GM18502 (cell line): Measurements from ENCODE around the gene STK11IP.
A peak's percentile ranks its signal among the peaks of the same experiment; 100 is the strongest.

Experiments used
- ATAC-seq: cut with Tn5 transposase; IDR thresholded peaks from one replicate; pipeline ENCODE4 v1.9.1; 2021; ENCODE audit warnings: mild to moderate bottlenecking; ENCODE audit not compliant: unreplicated experiment, poor library complexity

Gene STK11IP

DNA sequence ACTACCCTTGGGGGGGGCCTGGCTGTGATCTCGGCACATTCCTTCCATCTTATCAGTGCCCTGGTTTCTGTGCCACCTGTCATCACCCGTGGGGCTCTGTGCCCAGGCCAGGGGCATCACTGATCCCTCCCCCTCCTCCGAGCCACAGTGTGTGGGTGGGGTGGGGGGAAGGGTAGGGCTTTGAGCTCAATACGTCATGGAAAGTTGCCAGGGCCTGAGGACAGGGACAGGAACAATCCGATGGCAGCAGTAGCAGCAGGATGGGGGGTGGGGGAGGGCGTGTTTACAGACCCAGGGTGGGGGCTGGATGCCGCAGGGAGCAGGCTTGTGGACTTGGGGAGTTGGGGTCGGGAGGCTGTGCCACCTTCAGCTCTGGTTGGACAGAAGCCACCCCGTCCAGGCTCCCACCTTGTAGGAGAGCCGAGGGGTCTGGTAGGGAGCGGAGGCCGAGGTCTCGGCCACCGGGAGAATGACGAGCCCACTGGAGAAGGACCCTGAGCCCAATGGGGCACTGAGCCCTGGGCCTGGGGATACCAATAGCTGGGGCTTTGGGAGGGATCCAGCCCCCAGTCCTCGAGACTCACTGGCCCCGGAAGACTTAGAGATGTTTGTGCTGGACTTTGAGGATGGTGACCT lies 33.2 kb downstream of the STK11IP start:
- no peak for ATAC-seq

DNA sequence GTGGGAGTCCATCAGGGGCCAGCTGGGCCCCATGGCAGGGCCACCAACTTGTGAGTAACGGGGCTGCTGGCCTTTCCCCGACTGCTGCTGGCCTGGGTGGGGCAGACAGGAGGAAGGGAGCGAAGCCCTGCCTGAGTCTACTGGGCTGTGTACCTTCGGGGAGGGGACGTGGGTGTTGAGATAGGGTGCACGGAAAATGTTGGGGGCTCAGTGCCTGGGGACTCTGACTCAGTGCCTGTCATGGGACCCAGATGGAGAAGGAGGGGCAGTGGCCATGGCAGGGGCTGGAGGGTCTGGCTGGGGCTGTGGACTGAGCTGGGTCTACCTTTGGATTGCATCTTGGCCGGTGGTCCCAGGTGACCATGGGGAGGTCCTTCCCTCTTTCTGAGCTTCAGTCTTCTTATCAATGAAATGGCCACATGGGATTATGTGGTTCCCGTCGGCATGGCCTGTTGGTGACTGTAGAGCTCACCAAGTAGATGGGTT lies 33.8 kb downstream of the STK11IP start:
- ATAC-seq = no peak

DNA sequence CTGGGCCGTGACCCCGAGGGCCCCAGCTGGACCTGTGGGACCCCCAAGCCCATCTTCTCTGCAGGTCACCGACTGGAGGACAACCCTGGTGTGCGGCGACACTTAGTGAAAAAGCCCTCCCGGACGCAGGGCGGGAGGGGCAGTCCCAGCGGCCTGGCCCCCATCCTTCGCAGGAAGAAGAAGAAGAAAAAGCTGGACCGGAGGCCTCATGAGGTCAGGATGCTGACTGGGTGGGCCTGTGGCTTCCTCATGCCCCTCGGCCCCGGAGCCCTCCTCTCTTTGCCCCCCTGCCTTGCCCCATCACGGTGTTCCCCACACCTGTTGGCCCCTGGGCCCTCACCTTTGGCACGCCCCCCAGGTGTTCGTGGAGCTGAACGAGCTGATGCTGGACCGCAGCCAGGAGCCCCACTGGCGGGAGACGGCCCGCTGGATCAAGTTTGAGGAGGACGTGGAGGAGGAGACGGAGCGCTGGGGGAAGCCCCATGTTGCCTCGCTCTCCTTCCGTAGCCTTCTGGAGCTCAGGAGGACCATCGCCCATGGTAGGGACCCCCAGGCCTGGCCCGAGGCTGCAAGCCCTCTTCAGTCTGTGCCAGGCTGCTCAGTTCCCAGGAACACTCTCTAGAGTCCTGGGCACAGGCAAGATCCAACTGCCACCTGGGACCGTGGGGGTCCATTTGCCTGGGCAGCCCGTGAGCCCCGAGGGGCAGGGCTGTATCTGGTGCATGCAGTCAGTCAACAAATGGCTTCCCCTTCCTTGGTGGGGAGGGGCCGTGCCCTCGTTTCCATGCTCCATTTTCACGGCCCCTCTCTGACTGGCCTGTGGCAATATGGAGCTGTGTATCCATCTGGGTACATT lies 34.5 kb downstream of the STK11IP start:
- no peak for ATAC-seq

DNA sequence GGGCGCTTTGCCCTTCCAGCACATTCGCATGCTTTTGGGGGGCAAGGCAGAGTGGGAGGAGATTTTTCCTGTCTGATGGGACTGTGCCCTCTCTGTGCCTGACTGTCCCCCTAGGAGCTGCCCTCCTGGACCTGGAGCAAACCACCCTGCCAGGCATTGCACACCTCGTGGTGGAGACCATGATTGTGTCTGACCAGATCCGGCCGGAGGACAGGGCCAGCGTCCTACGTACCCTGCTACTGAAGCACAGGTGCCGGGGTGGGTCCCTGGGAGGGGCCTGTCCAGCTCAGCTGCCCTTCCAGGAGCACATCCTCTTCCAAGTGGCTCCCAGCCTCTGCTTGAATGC lies 35.1 kb downstream of the STK11IP start:
- no peak for ATAC-seq

DNA sequence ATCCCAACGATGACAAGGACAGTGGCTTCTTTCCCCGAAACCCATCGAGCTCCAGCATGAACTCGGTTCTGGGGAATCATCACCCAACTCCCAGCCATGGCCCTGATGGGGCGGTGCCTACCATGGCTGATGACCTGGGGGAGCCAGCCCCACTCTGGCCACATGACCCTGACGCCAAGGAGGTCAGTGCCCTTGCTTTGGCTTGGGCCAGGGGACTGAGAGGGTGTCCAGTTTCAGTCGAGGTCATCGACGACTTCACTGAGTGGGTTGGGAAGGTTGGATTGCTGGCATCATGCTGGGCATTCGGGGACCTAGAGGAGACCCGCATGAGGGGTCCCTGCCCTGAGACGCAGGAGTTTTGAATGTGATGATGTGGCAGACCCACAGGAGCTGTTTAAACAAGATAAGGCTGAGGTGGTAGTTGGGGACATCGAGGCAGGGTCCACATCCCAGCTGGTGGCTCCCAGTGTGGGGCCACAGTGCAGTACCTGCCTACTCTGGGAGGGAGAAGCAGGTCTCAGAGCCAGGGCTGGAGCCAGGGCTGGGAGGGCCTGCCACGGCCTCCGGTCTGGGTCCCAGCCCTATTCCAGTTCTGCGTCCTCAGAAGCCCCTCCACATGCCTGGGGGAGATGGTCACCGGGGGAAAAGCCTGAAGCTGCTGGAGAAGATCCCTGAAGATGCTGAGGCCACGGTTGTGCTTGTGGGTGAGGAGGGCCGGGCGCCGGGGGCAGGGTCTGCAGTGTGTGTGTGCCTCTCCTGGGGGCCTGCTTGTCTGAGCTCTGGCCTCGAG lies 35.8 kb downstream of the STK11IP start:
- no peak for ATAC-seq

DNA sequence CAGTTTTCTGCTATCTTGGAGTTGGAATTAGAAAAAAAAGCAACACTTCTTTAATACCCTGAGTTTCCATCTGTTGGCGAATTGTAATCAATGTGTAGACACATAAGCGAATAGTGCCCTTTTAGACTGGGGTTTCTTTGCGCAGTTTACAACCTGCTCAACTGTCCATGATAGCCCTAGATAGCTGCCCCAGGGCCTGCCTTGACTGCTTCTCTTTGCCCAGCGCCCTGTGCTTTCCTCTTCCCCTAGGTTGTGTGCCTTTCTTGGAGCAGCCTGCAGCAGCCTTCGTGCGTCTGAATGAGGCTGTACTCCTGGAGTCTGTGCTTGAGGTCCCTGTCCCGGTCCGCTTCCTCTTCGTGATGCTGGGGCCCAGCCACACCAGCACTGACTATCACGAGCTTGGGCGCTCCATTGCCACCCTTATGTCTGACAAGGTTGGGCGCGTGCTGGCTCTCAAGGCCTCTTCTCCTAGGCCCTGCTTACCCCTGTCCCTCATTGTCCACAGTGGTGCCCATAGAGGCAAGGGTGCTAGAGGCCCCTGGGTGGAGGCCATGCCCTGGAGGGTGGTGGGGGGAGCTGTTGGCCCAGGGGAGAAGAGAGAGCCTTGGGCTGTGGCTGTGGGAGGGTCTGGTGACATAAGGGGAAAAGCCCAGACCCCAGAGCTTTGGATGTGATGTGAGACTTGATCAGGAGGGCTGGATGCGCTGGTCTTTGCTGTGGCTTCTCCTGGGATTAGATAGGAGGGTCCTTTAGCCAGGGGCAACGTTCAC lies 36.7 kb downstream of the STK11IP start:
- ATAC-seq = no peak

DNA sequence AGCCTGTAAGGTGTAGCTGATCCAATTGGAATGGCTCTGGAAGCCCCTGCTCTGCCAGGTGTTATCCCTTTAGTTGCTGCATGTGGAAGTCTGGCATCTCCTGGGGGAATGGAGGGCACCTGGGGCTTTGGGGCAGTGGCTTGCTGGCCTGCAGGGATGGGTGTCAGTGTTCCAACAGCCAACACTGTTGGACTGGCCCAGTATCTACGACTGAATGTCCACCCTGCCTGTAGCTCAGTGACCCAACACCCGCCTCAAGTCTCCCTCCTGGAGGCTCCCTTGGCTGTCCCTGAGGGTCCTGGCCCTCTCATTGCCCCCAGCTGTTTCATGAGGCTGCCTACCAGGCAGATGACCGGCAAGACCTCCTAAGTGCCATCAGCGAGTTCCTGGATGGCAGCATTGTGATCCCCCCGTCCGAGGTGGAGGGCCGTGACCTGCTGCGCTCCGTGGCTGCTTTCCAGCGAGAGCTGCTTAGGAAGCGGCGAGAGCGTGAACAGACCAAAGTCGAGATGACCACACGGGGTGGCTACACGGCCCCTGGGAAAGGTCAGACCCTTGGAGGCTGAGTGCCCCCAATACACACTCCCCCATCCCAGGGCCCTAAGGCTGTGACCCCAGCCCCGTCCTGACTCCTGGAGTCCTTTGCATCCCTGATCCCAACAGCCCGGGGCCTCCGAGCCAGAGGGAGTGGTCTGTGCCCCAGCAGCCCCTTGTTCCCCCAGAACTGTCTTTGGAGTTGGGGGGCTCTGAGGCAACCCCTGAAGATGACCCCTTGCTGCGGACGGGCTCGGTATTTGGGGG lies 37.5 kb downstream of the STK11IP start:
- no peak for ATAC-seq

DNA sequence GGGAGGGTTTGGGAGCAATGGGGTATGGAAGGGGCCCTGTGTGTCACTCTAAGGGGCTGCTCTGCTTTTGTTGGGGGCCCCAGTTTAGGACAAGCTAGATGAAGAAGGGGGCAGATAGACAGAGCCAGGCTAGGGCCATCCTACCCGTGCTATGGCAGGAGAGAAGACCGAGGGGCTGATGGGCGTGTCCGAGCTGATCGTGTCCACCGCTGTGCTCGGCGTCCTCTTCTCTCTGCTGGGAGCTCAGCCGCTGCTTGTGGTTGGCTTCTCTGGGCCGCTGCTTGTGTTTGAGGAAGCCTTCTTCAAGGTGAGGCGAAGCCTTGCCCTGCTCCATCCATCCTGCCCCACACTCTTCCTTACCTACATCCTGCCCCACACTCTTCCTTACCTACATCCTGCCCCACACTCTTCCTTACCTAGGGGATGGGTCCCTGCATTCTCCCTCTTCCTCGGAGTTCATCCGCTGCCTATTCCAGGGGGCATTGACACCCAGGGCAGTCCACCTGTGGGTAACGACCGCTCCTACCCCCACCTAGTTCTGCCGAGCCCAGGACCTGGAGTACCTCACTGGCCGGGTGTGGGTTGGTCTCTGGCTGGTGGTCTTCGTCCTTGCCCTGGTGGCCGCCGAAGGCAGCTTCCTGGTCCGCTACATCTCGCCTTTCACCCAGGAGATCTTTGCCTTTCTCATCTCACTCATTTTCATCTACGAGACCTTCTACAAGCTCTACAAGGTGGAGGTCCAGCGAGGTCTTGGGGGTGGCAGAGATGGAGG lies 38.7 kb downstream of the STK11IP start:
- no peak for ATAC-seq

DNA sequence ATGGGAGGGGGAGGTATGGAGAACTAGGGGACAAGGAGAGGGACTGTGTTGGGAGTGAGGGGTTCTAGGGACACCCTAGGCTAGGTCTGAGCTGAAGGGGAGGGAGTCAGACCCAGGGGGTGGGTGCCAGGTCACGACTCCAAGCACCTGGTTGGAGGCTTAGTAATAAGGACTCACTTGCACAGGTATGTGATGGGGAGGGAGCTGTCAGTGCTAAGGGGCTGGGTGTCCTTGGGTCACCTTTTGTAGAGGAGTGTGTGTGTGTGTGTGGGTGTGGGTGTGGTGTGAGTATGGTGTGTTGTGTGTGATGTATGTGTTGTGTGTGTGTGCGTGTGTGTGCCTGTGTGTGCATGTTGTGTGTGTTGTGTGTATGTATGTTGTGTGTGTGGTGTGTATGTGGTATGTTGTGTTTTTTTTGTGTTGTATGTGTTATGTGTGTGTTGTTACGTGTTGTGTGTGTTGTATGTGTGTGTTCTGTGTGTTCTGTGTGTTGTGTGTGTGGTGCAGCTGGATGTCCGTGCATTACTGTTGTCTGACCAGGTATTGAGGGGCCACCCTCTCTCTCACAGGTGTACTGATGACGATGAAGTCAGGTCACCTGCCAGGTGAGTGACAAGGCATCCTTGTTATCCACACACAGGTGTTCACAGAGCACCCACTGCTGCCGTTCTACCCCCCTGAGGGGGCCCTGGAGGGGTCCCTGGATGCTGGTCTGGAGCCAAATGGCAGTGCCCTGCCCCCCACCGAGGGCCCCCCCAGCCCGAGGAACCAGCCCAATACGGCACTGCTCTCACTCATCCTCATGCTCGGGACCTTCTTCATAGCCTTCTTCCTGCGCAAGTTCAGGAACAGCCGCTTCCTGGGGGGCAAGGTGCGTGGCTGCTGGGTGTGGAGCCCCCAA lies 39.5 kb downstream of the STK11IP start:
- ATAC-seq = no peak

DNA sequence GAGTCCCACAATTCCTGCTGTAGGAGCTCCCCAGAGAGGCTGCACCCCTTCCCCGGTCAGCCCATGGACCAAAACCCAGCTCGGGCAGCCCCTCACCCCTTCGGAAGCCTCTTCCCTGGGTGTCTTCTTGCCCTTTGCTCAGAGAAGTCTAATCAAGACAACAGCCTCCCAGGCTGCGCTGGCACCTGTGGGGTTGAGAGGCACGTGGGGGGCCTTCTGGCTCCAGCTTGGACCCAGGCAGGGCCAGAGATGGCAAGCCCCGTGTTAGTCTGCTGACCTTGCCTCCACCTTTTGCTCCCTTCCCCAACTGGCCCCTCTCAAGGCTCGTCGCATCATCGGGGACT lies 40.2 kb downstream of the STK11IP start:
- no peak for ATAC-seq

DNA sequence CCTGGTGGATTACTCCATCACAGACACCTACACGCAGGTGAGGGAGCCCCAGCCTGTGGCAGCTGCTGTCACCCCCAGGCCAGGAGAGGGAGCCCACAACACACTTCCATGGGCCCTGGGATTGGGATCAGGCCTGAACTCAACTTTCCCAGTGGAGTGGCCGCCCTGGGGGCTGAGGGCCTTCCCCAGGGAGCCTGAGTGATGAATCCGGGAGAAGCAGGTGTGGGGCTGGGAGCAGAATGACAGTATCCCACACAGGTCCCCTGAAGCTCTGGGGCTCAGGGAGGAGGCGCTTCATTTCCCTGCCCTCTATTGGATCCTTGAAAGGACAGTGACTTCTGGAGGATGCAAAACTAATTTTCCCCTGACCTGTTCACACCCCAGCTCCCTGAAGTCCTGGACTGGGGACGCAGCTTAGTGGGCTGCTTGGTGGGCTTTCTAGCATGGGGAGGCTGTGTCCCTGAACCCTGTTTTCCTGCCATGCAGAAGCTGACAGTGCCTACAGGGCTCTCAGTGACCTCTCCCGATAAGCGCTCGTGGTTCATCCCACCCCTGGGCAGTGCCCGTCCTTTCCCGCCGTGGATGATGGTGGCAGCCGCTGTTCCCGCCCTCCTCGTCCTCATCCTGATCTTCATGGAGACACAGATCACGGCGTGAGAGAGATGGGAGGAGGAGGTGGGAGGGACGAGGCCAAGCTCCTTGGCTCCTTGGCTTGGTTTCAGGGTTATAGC lies 40.7 kb downstream of the STK11IP start:
- ATAC-seq = no peak

DNA sequence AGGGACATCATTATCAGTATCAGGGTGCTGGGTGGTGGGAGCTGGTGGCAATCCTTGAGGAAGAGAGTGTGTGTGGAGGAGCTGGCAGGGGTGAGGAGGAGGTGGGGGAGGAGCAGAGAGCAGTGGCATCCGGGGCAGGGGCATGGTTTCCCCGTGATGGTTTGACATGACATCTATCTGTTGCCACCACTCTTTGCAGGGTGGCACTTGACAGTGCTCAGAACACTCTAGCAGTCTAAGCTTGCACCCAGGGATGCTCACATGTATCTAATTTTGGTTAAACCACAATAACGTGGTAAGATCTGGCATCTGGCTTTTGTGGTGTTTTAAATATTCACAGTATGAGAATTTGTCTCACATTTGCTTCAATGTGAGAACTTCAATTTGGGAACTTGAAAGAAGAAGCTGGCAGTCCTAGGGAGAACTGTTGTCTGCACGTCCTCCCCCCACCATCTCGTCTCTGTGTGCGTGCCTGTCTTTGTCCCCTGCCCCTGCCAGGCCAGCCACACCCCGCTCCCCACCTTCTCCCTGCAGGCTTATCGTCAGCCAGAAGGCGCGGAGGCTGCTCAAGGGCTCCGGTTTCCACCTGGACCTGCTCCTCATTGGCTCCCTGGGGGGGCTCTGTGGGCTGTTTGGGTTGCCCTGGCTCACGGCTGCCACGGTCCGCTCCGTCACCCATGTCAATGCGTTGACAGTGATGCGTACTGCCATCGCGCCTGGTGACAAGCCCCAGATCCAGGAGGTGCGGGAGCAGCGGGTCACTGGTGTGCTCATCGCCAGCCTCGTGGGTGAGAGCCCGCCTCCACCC lies 41.5 kb downstream of the STK11IP start:
- no peak for ATAC-seq

DNA sequence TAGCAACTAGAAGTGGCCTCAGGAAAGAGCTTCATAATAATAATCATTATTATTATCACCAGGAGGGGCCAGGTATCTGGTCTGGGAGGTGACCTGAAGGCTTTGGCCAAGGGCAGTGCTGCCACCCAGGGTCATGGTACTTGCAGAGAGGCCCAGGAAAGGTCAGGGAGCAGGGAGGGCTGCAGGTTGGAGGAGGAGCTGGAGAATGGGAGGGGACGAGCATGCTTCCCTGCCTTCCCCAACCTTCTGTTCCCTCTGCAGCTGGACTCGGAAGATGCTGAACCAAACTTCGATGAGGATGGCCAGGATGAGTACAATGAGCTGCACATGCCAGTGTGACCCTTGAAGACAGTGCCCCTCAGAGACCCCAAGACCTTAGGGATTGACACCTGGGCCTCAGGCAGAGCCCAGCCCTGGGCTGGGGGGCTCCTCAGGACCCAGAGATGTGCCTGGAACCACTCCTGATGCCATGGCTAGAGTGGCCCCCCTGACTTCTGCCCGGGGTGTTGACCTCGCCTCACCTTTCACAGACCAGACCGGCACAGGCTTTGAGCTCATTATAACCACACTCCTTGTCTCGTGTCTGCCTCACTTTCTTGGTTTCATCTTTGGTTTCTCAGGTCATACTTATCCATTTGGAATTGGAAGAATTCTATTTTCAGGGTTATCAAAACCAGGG lies 43.9 kb downstream of the STK11IP start:
- ATAC-seq = no peak

DNA sequence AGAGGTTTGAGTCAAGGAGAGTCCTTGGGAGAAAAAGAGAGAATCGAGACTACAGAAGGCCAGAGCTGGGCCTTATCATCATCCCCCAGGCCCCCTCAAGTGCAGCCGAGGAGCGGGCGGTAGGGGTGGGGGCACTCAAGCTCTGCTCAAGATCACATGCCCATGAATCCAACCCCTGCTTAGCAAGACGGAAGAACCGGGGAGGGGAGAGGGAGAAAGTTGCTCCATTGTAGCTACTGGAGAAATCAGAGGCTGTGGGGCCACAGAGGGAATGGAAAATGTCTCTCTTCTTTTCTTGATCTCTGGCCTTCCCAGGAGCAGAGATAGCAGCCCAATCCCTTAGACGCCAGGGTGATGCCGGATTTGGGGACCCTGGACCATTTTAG lies 44.4 kb downstream of the STK11IP start:
- no peak for ATAC-seq

DNA sequence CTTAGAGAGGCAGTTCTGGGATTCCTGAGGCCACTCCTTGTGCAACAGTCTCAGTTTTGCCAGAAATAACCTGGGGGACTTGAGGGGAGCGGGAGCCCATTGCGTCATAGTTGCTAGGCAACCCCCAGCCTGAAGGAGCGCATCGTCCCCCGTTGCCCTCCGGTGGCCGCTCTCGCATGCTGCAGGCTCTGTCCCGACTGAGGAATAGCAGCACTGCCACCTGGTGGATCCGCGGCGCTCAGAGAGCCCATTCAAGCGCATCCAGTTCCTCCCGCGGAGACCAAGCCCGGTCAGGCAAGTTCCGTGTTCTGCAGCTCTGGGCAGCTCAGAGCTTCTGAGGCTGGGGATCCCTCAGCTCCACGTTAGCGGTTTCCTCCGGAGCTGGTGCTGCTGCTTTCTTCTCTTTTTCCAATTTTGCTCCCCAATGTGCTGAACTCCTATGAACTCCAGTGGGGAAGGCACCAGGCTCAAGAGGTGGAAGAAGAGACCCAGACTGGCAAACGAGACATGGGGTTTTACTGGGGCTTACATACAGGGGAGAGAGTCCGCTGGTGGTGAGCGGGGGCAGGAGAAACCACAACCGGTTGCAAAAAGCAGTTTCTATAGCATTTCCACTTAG lies 44.9 kb downstream of the STK11IP start:
- ATAC-seq = peak; percentile 99

DNA sequence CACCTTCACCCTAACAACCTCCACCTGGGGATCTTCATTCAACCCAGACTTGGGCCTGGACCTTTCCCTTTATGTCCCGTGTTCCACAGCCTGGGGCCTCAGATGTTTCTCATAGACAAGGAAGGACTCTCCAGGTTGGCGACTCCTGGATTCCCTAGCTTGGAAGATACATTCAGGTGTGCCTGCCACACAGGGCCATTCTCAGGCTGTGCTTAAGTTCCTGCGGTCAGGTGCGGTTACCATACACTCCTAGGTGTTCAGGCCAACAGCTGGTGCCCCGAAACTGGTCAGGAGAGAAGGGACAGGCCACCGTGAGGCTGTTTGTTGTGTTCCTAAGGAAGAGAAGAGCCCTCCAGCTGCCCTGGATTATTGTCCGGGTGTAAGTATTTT lies 45.4 kb downstream of the STK11IP start:
- no peak for ATAC-seq
